ENCODE results near the gene TRPM3.

DNA sequence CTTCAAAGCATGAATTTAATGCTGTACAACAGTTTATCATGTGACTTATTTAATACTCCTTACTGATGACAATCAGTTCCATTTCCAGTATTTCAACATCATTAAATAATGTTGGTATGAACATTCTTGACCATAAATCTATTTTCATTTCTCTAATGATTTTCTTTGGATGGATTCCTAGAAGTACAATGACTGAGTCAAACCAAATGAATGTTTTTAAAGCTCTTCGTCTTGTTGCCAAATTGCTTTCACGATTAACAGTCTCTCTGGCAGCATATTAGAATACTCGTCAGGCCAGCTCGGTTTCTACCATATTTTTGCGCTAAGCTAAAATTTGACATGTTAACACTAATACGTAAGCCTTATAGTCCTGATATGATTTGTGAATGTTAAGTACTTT, 197.0 kb downstream of the TRPM3 start:
- TF ChIP-seq, protein P1, sequence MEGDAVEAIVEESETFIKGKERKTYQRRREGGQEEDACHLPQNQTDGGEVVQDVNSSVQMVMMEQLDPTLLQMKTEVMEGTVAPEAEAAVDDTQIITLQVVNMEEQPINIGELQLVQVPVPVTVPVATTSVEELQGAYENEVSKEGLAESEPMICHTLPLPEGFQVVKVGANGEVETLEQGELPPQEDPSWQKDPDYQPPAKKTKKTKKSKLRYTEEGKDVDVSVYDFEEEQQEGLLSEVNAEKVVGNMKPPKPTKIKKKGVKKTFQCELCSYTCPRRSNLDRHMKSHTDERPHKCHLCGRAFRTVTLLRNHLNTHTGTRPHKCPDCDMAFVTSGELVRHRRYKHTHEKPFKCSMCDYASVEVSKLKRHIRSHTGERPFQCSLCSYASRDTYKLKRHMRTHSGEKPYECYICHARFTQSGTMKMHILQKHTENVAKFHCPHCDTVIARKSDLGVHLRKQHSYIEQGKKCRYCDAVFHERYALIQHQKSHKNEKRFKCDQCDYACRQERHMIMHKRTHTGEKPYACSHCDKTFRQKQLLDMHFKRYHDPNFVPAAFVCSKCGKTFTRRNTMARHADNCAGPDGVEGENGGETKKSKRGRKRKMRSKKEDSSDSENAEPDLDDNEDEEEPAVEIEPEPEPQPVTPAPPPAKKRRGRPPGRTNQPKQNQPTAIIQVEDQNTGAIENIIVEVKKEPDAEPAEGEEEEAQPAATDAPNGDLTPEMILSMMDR (IDR thresholded peaks at IDR 0.05; ENCODE audit: low read length): no peak
- TF ChIP-seq EZH2 (optimal IDR thresholded peaks at IDR 0.05; ENCODE audit: low read depth, low read length) (no peak), EZH2phosphoT487 (IDR thresholded peaks at IDR 0.05; ENCODE audit: low read length) (no peak)
